HepG2 (cell line): ENCODE measurements around the gene CNPY4. TPM values are rescaled to one million over a fixed set of nuclear protein-coding genes. Genes with fewer than 3 reads are reported as not detected.

ENCODE experiments used
- CCAR2 ChIP-seq: fragments of 200-400 bp; formaldehyde crosslinking; optimal IDR thresholded peaks from 2 replicates; pipeline ENCODE3; 2018; ENCODE audit warnings: low read depth, mild to moderate bottlenecking, low read length, moderate library complexity
- EZH2 ChIP-seq: conservative IDR thresholded peaks from 2 replicates; pipeline ENCODE4 v1.6.1; 2012; ENCODE audit warnings: mild to moderate bottlenecking, low read depth, low read length, moderate library complexity
- FOXK1 ChIP-seq: sonication (generic); formaldehyde crosslinking; IDR thresholded peaks from 2 replicates; pipeline ENCODE4 v1.4.0; 2020; ENCODE audit warnings: low read depth, missing genetic modification reagents, borderline replicate concordance
- MED13 ChIP-seq: sonication (generic); formaldehyde crosslinking; IDR thresholded peaks from 2 replicates; pipeline ENCODE4 v1.5.0; 2020; ENCODE audit warnings: missing genetic modification reagents
- MEIS1 ChIP-seq: sonication (generic); formaldehyde crosslinking; IDR thresholded peaks from 2 replicates; pipeline ENCODE4 v1.9.0; 2021; ENCODE audit warnings: mild to moderate bottlenecking, missing genetic modification reagents, moderate library complexity, borderline replicate concordance
- MYPOP ChIP-seq: sonication (generic); formaldehyde crosslinking; IDR thresholded peaks from 2 replicates; pipeline ENCODE4 v1.8.1; 2023; ENCODE audit warnings: mild to moderate bottlenecking, moderate library complexity, missing genetic modification reagents
- POLR2G ChIP-seq: fragments of 200-400 bp; formaldehyde crosslinking; IDR thresholded peaks from 2 replicates; pipeline ENCODE4 v1.6.1; 2018; ENCODE audit warnings: mild to moderate bottlenecking, low read depth, low read length, moderate library complexity
- SNAI1 ChIP-seq: sonication (generic); formaldehyde crosslinking; IDR thresholded peaks from 2 replicates; pipeline ENCODE4 v1.5.0; 2020; ENCODE audit warnings: mild to moderate bottlenecking, missing genetic modification reagents, borderline replicate concordance
- TFAP4 ChIP-seq: sonication (generic); IDR thresholded peaks from 2 replicates; pipeline ENCODE4 v1.6.1; 2016; ENCODE audit warnings: low read depth, borderline replicate concordance
- TFE3 ChIP-seq: IDR thresholded peaks from 2 replicates; pipeline ENCODE4 v1.6.1; 2016
- ZBTB14 ChIP-seq: sonication (generic); formaldehyde crosslinking; IDR thresholded peaks from 2 replicates; pipeline ENCODE4 v1.4.0; 2020; ENCODE audit warnings: missing genetic modification reagents
- ZNF343 ChIP-seq: sonication (generic); formaldehyde crosslinking; IDR thresholded peaks from 2 replicates; pipeline ENCODE4 v1.4.0; 2020; ENCODE audit warnings: mild to moderate bottlenecking, missing genetic modification reagents
- ZNF431 ChIP-seq: sonication (generic); formaldehyde crosslinking; IDR thresholded peaks from 2 replicates; pipeline ENCODE4 v1.9.0; 2022; ENCODE audit warnings: missing genetic modification reagents, low read depth, mild to moderate bottlenecking, borderline replicate concordance
- ZNF549 ChIP-seq: sonication (generic); formaldehyde crosslinking; IDR thresholded peaks from 2 replicates; pipeline ENCODE4 v1.5.0; 2020; ENCODE audit warnings: missing genetic modification reagents
- ZNF570 ChIP-seq: sonication (generic); formaldehyde crosslinking; IDR thresholded peaks from 2 replicates; pipeline ENCODE4 v1.4.0; 2020; ENCODE audit warnings: mild to moderate bottlenecking, missing genetic modification reagents, borderline replicate concordance
- ZNF775 ChIP-seq: sonication (generic); formaldehyde crosslinking; IDR thresholded peaks from 2 replicates; pipeline ENCODE4 v1.4.0; 2020; ENCODE audit warnings: missing genetic modification reagents, mild to moderate bottlenecking, moderate library complexity, borderline replicate concordance
- ZSCAN9 ChIP-seq: IDR thresholded peaks from 2 replicates; pipeline ENCODE4 v1.6.1; 2016; ENCODE audit warnings: borderline replicate concordance
- polyA plus RNA-seq, 8 experiments: library from polyadenylated mRNA; depleted of rRNA in 3 of 8; stranded (reverse) in 7 of 8; unstranded in 1 of 8; fragments of >200 nt; fragmentation: Illumina TruSeq in 4 of 8; extraction: Trizol in 4 of 8; gene quantifications; 2 replicates each; pipeline versions ENCODE4 v1.2.1 to v1.2.3, GENCODE V29; 2011 to 2016; ENCODE audit warnings: low read depth in 4 of 8, missing spikeins in 1 of 8, mixed read lengths in 1 of 8; ENCODE audit not compliant: insufficient read depth in 1 of 8
- total RNA-seq, 5 experiments: library from RNA; depleted of rRNA; stranded (reverse); fragments of >200 nt; fragmentation: Illumina TruSeq; extraction: Trizol; gene quantifications; 2 replicates each; pipeline ENCODE4 v1.2.3, GENCODE V29; 2016; ENCODE audit warnings: low read depth in 1 of 5
- TF ChIP-seq, protein P1 (sequence below): sonication (generic); formaldehyde crosslinking; IDR thresholded peaks from 2 replicates; pipeline ENCODE4 v1.8.1; 2023; ENCODE audit warnings: mild to moderate bottlenecking, missing genetic modification reagents, borderline replicate concordance
- TF ChIP-seq, protein P2 (sequence below), 2 experiments: sonication (generic) in 1 of 2; formaldehyde crosslinking in 1 of 2; IDR thresholded peaks; 2 replicates each; pipeline versions ENCODE4 v1.4.0 to v1.6.1; 2018 to 2020; ENCODE audit warnings: missing genetic modification reagents in 2 of 2, borderline replicate concordance in 1 of 2, low read depth in 1 of 2, mild to moderate bottlenecking in 1 of 2, missing biosample characterization in 1 of 2
- TF ChIP-seq, protein P3 (sequence below): IDR thresholded peaks from 2 replicates; pipeline ENCODE4 v1.6.1; 2016; ENCODE audit warnings: mild to moderate bottlenecking, missing biosample characterization, missing genetic modification reagents

CNPY4 gene
- total and polyA plus RNA-seq, 2 of the 13 experiments (the other 11 are each of a cell fraction or from before 2014, with no cell fraction given): 6.2 to 12.7 TPM

DNA sequence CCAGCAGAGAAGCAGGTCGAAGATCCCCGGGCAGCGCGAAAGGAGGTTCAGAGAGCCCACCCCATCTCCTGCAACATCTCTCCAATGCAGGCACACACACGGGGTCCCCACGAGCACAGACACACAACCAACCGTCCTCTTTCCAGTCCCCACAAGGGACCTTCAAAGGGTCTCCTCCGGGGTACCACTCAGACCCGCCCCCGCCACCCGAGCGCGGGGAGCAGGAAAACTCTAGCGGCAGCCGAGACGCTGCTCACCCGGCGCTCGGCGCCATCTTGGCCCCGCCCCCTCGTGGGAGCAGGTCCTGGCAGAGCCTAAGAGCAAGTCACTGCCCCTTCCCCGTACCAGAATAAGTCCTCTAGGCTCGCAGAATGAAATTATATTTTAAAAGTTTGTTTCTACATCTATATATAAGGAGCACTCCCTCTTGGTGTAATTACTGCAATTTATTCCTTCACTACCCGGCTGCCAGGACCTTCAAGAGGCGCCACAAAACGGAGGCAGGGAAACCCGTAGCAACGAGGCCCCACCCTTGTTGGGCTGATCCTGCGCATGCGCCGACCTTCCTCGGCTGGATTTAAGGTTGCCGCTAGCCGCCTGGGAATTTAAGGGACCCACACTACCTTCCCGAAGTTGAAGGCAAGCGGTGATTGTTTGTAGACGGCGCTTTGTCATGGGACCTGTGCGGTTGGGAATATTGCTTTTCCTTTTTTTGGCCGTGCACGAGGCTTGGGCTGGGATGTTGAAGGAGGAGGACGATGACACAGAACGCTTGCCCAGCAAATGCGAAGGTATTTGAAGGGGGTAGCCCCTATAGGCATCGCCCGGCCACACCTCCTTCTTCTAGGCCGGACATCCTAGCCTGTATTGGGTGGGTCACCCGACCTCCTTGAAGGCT is at the start of gene CNPY4, which contains the start of gene TAF6 (continued):
- no peak for TF ChIP-seq ZBTB14
- TF ChIP-seq SNAI1: no peak; the same call in 1 of the 2 replicates
- peak; percentile 70 for TF ChIP-seq POLR2G
- TF ChIP-seq EZH2: no peak
- TF ChIP-seq, protein P1, sequence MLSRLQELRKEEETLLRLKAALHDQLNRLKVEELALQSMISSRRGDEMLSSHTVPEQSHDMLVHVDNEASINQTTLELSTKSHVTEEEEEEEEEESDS (CRISPR knock-in tag): no peak
- no peak for TF ChIP-seq MEIS1 (CRISPR knock-in tag)
- TF ChIP-seq ZNF775 (CRISPR knock-in tag): no peak
- 0 out of 2 replicates have a peak, but pooled peaks have one; percentile 43 for TF ChIP-seq ZNF570
- 0 out of 2 replicates have a peak, but pooled peaks have one; percentile 37 for TF ChIP-seq ZNF549 (CRISPR knock-in tag)
- TF ChIP-seq MYPOP (CRISPR knock-in tag): peak; percentile 77; the same call in 1 of the 2 replicates
- TF ChIP-seq CCAR2: no peak
- TF ChIP-seq ZNF343: peak; percentile 23; the same call in 1 of the 2 replicates
- TF ChIP-seq MED13: peak; percentile 64; the same call in 1 of the 2 replicates
- TF ChIP-seq FOXK1 (CRISPR knock-in tag): no peak
- peak; percentile 44; the same call in 1 of the 2 replicates for TF ChIP-seq ZSCAN9
- TF ChIP-seq, protein P2, sequence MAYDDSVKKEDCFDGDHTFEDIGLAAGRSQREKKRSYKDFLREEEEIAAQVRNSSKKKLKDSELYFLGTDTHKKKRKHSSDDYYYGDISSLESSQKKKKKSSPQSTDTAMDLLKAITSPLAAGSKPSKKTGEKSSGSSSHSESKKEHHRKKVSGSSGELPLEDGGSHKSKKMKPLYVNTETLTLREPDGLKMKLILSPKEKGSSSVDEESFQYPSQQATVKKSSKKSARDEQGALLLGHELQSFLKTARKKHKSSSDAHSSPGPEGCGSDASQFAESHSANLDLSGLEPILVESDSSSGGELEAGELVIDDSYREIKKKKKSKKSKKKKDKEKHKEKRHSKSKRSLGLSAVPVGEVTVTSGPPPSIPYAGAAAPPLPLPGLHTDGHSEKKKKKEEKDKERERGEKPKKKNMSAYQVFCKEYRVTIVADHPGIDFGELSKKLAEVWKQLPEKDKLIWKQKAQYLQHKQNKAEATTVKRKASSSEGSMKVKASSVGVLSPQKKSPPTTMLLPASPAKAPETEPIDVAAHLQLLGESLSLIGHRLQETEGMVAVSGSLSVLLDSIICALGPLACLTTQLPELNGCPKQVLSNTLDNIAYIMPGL (CRISPR knock-in tag; IDR thresholded peaks at IDR 0.05; ENCODE audit: borderline replicate concordance in 1 of 2, low read depth in 1 of 2): peak in 1 of 2 experiments; percentile 41; a peak in 1 of 4 replicates
- no peak for TF ChIP-seq TFAP4
- no peak for TF ChIP-seq ZNF431 (CRISPR knock-in tag)
- TF ChIP-seq, protein P3, sequence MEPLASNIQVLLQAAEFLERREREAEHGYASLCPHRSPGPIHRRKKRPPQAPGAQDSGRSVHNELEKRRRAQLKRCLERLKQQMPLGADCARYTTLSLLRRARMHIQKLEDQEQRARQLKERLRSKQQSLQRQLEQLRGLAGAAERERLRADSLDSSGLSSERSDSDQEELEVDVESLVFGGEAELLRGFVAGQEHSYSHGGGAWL (CRISPR knock-in tag): peak; percentile 80; the same call in 1 of the 2 replicates
- TF ChIP-seq TFE3: peak; percentile 23; the same call in 1 of the 2 replicates
